ENCODE results near the gene NCOA7.
A peak's percentile ranks its signal among the peaks of the same experiment; 100 is the strongest.

NCOA7 gene

DNA sequence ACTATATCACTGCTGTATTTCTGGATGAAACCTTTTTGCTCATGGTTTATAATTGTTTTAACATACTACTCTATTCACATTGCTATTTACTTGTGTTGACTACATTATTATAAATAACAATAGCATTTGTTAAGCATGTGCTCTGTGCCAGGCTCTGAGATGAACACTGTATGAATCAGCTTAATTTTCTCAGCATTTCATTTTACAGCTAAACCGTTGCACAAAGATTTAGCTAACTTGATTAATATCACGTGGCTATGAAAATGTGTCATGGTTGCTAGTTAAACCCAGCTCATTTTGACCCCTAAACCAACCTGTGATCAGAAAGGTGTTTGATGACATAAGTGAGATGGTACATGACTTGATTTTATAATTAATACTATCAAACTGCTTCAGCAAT is 77.5 kb downstream of the NCOA7 start:
- Mint-ChIP-seq H3K4me1 (ENCODE audit: low read depth) (no peaks in the 10 kb centered on the region), H3K27me3 (no peaks in the 10 kb centered on the region), H3K27ac (no peak overlapping the region), H3K36me3 (ENCODE audit: low read depth) (peaks cover 5% of the 10 kb centered on the region), H3K9me3 (no peaks in the 10 kb centered on the region), H3K4me3 (no peak overlapping the region)

DNA sequence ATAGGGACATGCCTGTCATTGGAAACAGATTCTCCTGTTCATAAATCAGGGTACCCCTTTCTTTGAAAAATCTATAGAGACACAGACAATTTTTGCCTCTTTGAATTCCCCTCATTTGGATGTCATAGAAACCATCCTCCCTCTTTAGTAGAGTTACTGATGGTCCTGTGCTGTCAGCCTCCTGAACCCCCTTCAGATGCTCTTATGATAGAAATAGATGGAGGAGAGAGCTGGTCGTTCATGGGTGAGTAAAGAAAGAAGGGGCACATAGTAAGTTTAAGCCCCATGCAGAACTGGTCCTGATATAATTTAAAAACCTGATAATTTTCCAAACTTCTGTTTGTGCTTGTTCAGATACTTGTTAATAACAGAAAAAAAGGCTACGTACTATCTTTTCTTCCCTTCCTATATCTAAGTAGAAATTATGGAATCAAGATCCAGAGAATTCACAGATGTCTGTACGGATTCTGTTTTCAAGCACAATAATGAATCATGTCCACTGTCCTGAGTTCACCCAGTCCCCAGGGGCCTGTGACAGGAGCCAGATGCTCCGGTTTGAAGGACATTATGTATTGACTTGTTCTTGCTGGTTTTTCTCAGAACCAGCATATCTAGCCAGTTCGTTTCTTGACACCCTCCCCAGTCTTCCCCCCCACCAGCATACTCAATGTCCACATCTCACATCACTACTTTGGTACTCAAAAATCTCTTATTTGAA is 78.1 kb downstream of the NCOA7 start:
- Mint-ChIP-seq H3K4me1 (ENCODE audit: low read depth) (no peaks in the 10 kb centered on the region), H3K4me3 (no peak overlapping the region), H3K27me3 (no peaks in the 10 kb centered on the region), H3K27ac (no peak overlapping the region), H3K36me3 (ENCODE audit: low read depth) (peaks cover 5% of the 10 kb centered on the region), H3K9me3 (no peaks in the 10 kb centered on the region)

DNA sequence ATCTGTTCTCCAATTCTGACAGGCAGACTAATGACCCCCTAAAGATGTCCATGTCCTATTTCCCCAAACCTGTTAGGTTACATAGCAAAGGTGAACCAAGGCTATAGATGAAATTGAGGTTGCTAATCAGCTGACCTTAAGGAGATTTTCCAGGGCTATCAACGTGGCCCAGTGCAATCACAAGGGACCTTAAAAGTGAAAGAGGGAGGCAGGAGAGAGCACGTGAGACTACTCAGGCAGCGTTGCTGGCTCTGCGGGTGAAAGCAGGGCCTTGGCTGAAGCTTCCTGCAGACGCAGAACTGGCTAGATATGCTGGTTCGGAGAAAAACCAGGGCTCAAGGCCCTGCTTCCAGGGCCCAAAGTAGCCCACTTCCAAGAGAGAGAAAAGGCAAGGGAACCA is 78.7 kb downstream of the NCOA7 start:
- Mint-ChIP-seq H3K4me3 (no peak overlapping the region), H3K36me3 (ENCODE audit: low read depth) (peaks cover 5% of the 10 kb centered on the region), H3K4me1 (ENCODE audit: low read depth) (no peaks in the 10 kb centered on the region), H3K9me3 (no peaks in the 10 kb centered on the region), H3K27ac (no peak overlapping the region), H3K27me3 (no peaks in the 10 kb centered on the region)

DNA sequence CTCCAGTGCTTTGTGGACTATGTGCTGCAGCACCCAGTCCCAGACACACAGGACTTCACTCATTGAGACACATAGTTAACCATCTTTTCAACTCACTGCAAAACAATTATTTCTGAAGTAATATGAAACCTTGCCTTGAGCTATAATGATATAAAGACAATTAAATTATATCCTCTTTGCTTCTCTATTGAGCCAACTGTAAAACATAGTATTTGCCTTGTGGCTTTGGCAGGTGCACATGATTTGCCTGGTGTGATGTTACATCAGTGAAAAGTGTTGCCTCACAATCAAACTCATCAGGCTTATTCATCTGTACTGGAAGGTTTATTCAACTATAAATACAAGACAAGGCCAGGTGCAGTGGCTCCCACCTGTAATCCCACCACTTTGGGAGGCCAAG is 80.6 kb downstream of the NCOA7 start:
- Mint-ChIP-seq H3K9me3 (no peaks in the 10 kb centered on the region), H3K36me3 (ENCODE audit: low read depth) (peaks cover 15% of the 10 kb centered on the region), H3K4me1 (ENCODE audit: low read depth) (no peaks in the 10 kb centered on the region), H3K27ac (no peak overlapping the region), H3K4me3 (no peak overlapping the region), H3K27me3 (no peaks in the 10 kb centered on the region)

DNA sequence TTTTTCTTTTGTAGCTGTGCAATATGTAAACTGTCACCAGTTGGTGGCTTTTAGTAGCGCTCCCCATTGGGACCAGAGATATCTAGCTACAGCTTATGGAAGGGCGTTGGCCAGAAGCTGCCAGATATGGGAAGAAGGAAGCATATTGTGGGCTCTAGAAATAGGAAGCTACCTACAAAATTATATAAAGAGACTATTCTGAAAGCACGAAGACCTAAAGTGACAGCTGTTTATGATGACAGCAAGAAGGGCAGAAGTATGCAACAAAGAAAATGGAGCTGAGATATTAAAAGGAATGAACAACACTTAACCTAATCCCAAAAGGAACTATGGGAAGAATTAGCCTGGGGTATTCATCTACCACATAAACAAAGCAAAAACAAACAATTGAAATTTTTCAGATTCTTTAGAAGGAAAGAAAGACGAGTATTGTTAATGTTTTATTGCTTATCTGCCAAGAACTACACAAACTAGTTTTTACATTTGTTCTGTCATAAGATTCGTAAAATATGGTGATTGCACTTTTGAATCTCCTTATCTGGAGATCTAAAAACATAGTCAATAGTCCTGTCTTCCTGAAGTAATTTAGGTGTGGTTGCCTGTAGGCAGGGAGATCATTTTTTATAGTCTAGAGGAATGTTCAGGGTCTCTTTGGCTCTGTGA is 81.6 kb downstream of the NCOA7 start:
- Mint-ChIP-seq H3K4me1 (ENCODE audit: low read depth) (no peaks in the 10 kb centered on the region), H3K27ac (no peak overlapping the region), H3K9me3 (no peaks in the 10 kb centered on the region), H3K4me3 (no peak overlapping the region), H3K36me3 (ENCODE audit: low read depth) (peaks cover 18% of the 10 kb centered on the region), H3K27me3 (no peaks in the 10 kb centered on the region)

DNA sequence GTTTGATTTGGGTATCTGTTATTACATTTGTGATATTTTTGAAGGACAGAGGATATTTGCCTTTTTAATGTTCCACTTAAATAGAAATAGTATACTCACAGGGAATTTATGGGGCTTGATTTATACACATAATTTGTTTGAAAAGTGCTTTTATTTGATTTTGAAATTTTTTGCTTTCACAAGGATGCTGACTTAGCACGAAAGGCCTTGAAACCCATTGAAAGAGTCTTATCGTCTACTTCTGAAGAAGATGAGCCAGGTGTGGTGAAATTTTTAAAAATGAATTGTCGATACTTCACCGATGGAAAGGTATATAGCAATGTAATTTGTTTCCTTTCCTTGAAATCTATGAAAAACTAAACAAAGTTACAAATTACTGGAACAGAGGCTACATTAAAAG is 91.5 kb downstream of the NCOA7 start:
- no peak overlapping the region for H3K4me3 Mint-ChIP-seq
- H3K27me3 Mint-ChIP-seq: no peaks in the 10 kb centered on the region
- H3K9me3 Mint-ChIP-seq: no peaks in the 10 kb centered on the region

DNA sequence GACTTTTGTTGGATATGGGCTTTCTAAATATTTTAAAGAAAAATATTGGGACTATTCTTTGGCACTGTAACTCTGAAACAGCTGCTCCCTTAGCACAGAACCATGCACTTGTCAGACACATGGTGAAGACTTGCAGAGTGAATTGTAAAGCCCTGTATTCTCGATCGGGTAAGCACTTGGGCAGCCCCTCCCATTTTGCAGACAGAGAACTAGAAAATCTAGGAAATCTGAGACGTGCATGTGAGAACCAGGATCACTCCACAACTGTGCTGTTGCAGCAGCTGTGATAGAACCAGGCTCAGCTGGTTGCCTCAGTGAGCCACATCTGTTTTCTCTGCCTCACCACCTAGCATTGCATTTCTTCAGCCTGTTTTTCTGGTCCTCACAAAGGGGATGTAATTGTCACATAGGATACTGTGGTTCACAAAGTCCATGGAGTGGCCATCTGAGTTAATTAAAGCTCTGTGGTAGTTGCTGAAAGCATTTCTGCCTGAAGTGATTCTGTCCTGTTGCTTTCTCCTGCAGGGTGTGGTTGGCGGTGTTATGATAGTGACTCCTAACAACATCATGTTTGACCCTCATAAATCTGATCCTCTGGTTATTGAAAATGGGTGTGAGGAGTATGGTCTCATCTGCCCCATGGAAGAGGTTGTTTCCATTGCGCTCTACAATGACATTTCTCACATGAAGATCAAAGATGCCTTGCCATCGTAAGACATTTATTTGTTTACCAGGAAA is 94.0 kb downstream of the NCOA7 start:
- no peak overlapping the region for H3K27ac Mint-ChIP-seq
- H3K4me3 Mint-ChIP-seq: no peak overlapping the region
- H3K9me3 Mint-ChIP-seq: no peaks in the 10 kb centered on the region
- H3K36me3 Mint-ChIP-seq (ENCODE audit: low read depth): peaks cover 59% of the 10 kb centered on the region
- H3K4me1 Mint-ChIP-seq (ENCODE audit: low read depth): no peaks in the 10 kb centered on the region
- no peaks in the 10 kb centered on the region for H3K27me3 Mint-ChIP-seq

More for the DNA sequence above, 91.5 kb downstream of the NCOA7 start:
- H3K4me1 Mint-ChIP-seq (ENCODE audit: low read depth): no peaks in the 10 kb centered on the region
- no peak overlapping the region for H3K27ac Mint-ChIP-seq
- peaks cover 69% of the 10 kb centered on the region for H3K36me3 Mint-ChIP-seq (ENCODE audit: low read depth)

DNA sequence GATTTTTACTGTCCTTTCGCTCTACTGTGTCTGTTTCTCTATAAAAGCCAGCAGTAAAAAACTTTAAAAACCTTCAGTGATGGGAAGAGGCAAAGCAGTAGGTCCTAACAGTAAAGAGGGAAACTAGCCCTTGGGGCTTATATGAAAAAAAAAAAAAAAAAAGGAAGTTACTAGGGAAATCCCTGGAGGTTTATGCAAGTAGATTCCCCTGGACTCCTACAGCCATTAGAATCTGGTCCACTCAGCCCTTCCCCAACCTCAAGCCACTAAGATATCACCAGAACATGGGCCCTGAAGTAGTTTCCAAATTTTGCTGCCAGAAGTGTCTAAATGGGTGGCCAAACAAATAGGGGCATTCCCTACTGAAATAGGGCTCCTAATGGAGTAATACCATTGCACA is 95.3 kb downstream of the NCOA7 start:
- no peaks in the 10 kb centered on the region for H3K4me1 Mint-ChIP-seq (ENCODE audit: low read depth)
- H3K36me3 Mint-ChIP-seq (ENCODE audit: low read depth): peaks cover 56% of the 10 kb centered on the region
- H3K9me3 Mint-ChIP-seq: no peaks in the 10 kb centered on the region
- no peaks in the 10 kb centered on the region for H3K27me3 Mint-ChIP-seq
- no peak overlapping the region for H3K4me3 Mint-ChIP-seq
- no peak overlapping the region for H3K27ac Mint-ChIP-seq

DNA sequence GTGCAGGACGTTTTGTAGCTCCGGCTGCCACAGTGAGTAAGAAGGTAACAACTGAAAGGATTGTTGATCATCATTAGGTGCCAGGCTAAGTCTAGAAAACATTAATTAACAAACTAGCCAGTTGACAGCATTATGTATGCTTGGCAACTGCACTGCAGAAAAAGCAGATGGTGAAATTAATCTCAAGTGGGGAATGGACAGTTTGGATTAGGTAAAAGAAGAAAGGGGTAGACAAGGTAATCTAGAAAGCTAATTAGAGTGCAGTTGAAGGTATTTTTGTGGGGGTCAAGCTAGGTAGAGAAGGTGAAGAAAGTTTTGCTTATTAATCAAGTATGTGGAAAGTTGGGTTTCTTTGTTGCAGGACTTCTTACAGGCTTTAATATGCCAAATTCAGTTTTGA is 96.2 kb downstream of the NCOA7 start:
- Mint-ChIP-seq H3K27me3 (no peaks in the 10 kb centered on the region), H3K27ac (no peak overlapping the region), H3K4me3 (no peak overlapping the region), H3K9me3 (no peaks in the 10 kb centered on the region), H3K4me1 (ENCODE audit: low read depth) (no peaks in the 10 kb centered on the region), H3K36me3 (ENCODE audit: low read depth) (peaks cover 54% of the 10 kb centered on the region)

DNA sequence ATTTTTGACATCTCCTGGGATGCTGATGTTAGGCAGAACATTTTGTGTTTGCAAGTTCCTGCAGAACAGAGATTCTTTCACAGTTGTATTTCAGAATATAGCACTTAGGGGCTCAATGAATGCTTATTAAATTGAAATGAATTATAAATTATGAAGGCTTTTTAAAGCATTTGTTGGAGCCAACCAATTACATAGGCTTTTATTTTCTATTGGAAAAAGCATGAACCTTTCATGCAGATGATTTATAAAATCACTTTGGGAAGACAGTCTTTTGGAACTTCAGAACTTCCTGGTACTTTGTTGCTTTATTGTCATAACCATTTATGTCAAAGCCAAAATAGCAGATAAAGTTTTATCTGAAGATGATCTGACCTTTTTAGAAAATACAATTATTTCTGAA is 96.6 kb downstream of the NCOA7 start:
- Mint-ChIP-seq H3K27ac (no peak overlapping the region), H3K36me3 (ENCODE audit: low read depth) (peaks cover 49% of the 10 kb centered on the region), H3K4me3 (no peak overlapping the region), H3K4me1 (ENCODE audit: low read depth) (no peaks in the 10 kb centered on the region), H3K27me3 (no peaks in the 10 kb centered on the region), H3K9me3 (no peaks in the 10 kb centered on the region)

DNA sequence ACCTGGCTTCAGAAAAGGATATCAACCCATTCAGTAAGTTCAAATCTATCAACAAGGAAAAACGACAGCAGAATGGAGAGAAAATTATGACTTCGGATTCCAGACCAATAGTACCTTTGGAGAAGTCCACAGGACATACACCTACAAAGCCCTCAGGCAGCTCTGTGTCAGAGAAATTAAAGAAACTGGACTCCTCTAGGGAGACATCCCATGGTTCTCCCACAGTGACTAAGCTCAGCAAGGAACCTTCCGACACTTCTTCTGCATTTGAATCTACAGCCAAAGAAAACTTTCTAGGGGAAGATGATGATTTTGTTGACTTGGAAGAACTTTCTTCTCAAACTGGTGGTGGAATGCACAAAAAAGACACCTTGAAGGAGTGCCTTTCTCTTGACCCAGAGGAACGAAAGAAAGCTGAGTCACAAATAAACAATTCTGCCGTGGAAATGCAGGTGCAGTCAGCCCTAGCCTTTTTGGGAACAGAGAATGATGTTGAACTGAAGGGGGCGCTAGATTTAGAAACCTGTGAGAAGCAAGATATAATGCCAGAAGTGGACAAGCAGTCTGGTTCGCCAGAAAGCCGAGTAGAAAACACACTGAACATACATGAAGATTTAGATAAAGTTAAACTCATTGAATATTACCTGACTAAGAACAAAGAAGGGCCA is 98.4 kb downstream of the NCOA7 start:
- no peak overlapping the region for H3K27ac Mint-ChIP-seq
- H3K36me3 Mint-ChIP-seq (ENCODE audit: low read depth): peaks cover 32% of the 10 kb centered on the region
- H3K4me1 Mint-ChIP-seq (ENCODE audit: low read depth): no peaks in the 10 kb centered on the region
- no peak overlapping the region for H3K4me3 Mint-ChIP-seq
- H3K9me3 Mint-ChIP-seq: no peaks in the 10 kb centered on the region
- no peaks in the 10 kb centered on the region for H3K27me3 Mint-ChIP-seq

DNA sequence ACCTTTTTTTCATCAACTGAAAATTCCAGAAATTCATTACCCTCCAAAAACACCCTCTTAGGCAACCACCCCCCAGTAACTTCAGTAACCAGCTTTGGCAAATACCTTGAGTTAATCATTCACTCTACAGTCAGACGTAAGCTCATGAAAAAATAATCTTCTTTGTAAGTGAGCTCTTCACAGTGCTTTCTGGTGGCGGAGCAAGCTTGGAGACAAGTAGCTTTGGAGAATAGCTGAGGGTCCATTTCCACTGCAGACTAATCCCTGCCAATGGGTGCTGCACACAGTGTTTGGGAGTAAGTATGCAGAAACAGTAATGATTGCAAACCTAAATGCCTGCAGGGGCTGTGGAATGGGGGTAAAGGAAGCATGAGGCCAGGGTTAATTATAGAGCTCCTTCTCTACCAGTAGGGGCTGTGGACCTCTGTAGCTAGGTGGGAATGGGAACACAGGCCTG is 109.0 kb downstream of the NCOA7 start:
- Mint-ChIP-seq H3K27me3 (no peaks in the 10 kb centered on the region), H3K36me3 (ENCODE audit: low read depth) (peaks cover 24% of the 10 kb centered on the region), H3K9me3 (no peaks in the 10 kb centered on the region), H3K27ac (no peak overlapping the region), H3K4me3 (no peak overlapping the region), H3K4me1 (ENCODE audit: low read depth) (peaks cover 10% of the 10 kb centered on the region)

DNA sequence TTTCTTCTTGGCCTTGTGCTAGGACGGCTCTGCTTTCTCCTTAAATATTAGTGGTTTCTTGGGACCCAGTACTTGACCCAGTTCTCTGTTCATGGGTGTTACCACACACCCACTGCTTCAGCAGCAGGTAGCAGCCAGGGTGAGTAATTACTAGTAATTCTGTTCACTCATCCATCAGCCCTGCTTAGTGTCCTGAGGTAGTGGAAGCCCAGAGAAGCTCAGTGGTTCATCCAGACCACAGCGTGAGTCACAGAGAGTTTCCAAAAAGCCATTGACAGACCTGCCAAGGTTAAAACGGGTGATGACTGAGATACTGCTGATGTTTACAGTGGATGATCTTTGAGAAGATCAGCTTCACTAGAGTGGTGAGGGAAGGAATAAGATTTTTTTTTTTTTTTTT is 114.1 kb downstream of the NCOA7 start:
- Mint-ChIP-seq H3K4me1 (ENCODE audit: low read depth) (peaks cover 34% of the 10 kb centered on the region), H3K4me3 (peak overlapping the region; percentile 36), H3K36me3 (ENCODE audit: low read depth) (peaks cover 32% of the 10 kb centered on the region), H3K9me3 (no peaks in the 10 kb centered on the region), H3K27me3 (no peaks in the 10 kb centered on the region), H3K27ac (peak overlapping the region; percentile 82)

DNA sequence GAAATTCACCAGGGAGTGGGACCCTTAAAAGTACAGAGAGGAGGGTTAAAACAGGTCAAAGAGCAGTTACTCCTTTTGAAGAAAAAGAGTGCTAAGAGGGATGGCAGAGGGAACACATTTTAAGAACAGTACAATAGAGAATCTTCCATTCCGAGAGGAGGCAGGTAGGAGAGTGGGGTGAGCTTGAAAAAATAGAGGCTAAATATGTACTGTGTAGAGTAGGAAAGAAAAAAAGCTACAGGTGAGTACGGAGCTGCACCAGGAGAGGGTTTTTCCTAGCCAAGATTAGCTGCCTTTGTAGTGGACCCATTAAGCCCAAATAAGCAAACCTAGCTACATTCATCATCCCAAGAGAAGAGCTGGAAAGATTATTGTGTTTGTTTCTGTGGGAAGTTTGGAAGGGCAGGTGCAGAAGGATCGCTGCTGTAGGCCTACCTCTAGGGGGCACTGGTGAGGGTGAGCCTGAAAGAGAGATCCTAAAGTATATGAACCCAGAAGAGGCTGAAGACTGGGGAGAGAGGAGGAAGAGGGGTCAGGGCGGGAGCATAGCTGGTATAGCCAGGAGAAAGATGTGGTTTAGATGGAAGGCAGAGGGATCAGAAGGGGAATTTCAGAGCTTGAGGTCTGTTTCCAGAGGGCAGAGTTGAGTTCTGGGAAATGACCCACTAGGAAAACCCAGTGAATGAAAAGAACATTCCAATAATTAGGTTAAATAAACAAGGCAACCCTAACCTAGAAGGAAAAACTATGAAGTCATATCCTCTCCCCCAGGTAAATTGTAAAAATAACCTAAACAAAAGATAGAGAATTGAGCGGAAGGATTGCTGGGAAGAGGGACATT is 115.6 kb downstream of the NCOA7 start:
- Mint-ChIP-seq H3K36me3 (ENCODE audit: low read depth) (peaks cover 36% of the 10 kb centered on the region), H3K27me3 (no peaks in the 10 kb centered on the region), H3K27ac (peak overlapping the region; percentile 50), H3K4me3 (no peak overlapping the region), H3K4me1 (ENCODE audit: low read depth) (peaks cover 46% of the 10 kb centered on the region), H3K9me3 (no peaks in the 10 kb centered on the region)

All from stimulated activated naive CD8-positive, alpha-beta T cell treated with anti-CD3 and anti-CD28 coated beads, Interleukin-15, Interleukin-2, amounts not matched to agents 100 ng/mL and 50 ng/mL, for 24 hours (primary cell).